Hepatic stellate cell (primary cell): ENCODE measurements around the gene BPI.
"Not testable (repeated sequence)": the region's sequence is repeated elsewhere in the genome, so short reads cannot be mapped to it uniquely, and the experiment has no call there.

Experiments used
- DNase-seq: peaks from one replicate; pipeline ENCODE4 v3.0.0; 2011; ENCODE audit warnings: low spot score

The BPI gene

DNA sequence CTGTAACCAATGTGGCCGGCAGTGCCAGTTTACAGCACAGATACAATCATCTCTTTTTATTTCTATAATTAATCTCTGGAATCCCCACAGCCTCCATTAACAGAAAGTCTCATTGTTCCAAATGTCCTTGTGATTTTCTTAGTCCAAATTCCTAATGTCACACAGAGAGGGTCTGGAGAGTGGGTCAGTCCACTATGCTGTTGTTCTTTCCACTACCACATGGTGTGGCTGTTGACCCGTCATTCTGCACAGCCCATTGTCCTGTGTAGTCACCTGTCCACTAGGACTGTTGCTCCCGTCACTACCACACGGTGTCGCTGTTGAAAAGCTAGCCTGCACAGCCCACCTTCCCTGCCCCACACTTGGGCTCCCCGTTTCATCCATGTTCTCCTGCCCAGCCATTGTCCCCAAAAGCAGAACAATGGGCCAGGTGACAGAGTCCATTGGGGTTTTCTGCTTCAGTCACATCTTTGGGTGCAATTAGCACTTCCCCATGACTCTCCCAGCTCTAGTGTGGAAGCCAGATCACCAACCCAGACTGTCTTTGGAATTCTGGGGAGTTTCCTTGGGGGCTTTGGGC lies 33.7 kb downstream of the BPI start:
- no peak for DNase-seq

DNA sequence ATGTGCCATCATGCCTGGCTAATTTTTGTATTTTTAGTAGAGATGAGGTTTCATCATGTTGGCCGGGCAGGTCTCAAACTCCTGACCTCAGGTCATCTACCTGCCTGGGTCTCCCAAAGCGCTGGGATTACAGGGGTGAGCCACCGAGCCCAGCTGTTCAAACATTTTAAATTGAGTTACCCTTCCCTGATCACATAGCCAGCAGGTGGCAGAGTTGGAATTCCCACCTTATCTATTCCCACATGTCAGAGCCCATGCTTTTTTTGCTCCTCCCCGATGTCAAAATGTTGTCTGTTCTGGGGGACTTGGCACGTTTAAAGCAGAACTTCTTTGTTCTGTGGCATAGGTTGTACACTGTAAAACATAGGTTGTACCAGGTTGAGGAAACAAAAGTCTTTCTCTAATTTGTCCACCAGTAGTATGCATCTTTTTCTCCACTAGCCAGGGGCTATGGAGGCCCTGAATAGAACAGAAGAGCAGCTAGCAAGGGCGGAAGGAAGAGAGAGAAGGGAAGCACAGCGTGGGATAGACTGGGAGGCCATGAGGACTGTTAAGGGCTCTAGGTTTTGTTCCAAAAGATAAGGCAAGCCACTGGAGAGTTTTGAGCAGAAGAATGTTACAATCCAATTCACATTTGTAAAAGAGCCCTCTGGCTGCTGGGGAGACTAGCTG lies 35.0 kb downstream of the BPI start:
- DNase-seq, result no peak

DNA sequence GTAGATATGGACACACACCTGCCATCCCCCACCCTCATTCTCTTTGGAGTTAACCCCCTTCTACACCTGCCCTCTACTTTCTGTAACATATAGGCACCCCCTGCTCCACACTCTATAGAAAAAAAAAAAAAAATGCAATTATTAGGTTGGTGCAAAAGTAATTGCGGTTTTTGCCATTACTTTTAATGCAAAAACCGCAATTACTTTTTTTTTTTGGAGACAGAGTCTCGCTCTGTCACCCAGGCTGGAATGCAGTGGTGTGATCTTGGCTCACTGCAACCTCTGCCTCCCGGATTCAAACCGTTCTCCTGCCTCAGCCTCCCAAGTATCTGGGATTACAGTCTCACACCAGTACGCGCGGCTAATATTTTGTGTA lies 35.6 kb downstream of the BPI start:
- DNase-seq, result not testable (repeated sequence)

DNA sequence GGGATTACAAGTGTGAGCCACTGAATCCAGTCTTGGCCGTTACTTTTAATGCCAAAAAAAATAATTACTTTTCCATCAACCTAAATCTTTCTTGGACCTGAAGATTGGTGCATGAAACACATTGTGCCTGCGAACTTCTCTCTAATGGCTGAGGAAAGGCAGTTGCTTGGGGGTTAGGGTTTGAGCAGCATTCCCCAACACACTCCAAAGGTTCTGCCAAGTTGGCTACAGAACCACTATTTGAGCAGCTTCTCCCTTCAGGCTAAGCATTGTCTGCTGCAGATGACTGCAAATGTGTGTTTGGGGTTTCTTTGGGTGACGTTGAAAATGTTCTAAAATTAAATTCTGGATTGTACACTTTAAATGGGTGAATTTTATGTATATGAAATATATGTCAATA lies 36.0 kb downstream of the BPI start:
- no peak for DNase-seq

DNA sequence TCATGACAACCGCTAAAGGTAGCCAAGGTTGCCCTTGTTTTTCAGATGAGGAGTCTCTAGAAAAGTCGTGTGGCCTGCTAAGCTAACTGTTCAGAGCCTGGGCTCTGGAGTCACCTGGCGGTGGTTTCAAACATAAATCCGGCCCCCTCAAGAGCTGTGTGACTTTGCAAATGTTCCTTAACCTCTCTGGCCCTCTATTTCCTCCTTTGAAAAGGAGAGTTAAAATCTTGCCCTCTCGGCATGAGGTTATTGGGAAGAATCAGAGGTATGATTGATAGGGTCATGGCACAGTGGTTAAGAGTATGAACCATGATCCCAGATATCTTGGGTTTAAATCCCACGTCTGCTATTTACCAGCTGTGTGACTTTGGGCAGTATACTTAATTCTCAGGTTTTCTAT lies 36.7 kb downstream of the BPI start:
- no peak for DNase-seq

DNA sequence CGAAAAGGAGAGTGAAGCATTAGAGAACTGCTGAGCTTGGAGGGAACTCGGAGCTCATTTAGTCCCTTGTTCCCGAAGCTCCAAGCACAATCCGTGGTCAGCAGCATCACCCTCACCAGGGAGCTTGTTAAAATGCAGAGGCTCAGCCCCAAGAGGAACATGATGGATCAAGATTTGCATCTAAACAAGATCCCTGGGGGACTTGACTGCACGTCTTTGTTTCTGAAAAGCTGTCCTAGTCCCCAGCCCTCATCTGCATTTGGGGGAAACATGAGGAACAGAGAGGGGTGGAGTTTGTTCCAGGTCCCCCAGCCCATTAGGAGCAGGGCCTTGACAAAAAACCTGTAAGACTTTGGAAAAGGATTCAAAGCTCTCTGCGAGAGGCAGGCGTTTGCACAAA lies 38.3 kb downstream of the BPI start:
- DNase-seq, result no peak

DNA sequence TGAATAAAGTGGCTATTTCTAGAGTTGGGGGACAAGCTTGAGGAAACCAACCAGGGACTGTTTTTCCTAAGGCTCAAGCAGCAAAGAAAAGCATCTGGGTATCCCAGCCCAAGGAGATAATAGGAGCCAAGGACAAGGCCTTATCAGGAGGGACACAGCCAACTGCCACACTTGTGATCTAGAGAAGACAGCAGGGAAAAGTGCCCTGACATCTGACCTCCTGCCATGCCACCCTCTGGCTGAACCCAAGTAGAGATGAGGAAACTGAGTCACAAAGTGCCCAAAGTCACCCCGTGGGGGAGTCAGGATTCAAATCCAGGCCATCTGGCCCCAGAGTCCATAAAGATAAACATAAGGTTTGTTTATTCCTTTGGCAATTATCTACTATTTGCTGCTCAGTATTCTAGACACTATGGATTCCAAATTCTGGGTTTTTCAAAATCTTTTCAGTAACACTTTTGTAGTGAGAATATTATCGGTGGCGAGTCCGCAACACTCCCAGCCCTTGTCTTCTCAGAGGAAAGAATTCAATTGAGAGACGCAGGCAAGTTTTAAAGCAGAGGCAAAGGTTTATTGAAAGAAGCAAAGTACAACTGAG lies 38.9 kb downstream of the BPI start:
- DNase-seq, result no peak

DNA sequence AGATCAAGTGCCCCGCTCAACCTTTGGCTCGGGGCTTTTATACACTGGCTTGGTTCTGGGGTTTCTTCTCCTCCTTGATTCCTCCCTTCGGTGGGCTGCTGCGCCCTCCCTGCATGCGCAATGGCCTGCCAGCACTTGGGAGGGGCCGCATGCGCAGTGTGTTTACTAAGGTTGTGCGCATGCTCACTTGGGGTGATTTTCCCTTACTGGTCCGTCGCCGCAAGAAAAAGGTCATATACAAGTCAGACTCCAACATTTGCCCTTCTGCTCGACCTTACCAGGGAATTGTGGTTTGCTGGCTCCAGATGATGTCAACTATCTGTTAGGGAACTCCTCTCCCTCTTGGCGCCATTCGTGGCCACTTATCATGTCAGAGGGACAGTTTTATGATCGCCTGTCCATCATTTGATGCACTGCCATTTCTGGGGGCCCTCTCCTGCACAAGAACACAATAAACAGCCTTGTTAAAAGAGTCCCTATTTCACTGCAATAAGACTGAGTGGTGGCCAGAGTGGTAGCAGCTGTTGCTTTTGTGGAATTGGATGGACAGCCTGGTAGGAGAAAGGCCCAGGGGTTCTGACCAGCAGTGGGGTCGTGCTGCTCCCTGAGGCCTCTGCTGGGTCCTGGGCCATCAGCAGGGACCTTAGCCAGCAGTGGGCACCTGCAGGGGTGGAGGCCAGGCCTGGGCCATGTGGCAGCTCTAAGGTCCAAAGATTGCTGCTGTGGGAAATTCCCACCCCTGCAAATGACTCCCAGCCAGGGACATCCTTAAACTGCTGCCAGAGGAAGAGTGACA lies 39.6 kb downstream of the BPI start:
- no peak for DNase-seq

DNA sequence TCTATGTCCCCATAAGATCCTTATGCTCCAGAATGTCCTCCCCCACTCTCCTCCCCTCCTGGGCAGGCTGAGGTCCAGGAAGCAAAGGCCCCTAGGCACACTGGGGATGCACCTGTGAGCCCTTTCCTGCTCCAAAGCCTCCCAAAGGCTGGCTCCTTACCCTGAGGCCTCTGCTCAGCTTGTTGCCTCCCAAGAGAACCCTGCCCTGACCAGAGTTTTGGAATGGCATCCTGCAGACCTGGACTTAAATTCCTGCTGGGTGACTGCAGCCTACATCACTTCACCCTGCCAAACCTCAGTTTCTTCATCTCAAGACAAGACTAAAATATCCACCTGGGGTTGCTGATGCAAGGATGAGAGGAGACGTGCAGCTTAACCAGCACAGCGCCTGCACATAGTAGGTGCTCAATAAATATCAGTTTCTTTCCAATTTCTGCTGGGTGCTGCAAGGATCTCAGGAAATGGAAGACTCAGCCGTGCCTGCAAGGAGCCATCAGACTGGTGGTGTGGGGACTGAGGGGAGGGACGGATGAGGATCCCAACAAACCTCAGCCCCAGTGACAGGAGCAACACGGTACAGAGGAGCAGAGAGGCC lies 40.2 kb downstream of the BPI start:
- DNase-seq, result no peak

DNA sequence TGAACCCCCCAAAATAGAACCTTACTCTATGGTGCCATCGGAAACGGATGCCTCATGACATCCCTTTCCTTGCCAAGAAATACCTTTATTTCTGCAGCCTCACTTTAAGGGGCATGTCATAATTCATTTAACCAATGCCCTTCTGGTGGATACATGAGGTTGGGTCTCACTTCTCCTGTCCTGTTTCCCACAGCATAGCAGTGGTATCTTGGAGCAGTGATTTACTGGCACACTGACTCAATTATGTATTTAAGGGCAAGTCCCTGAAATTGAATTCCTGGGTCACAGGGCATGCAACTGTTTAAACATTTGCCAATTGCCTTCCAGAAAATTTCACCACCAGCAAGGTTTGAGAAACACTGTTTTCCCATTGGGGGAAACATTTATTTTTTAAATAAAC lies 41.7 kb downstream of the BPI start:
- no peak for DNase-seq

DNA sequence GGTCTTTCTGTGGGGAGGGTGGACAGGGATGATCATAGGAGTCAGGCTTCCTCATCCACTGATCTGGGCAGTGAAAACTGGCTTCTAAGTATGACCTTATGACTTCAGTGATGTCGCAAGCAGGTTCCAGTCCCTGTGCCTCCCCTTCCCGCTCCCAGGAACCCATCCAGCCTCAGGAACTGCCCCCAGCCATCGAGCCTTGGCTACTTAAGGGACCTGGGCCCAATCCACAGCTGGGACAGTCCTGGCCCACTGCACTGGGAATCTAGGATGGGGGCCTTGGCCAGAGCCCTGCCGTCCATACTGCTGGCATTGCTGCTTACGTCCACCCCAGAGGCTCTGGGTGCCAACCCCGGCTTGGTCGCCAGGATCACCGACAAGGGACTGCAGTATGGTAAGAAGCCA lies 42.3 kb downstream of the BPI start, which contains the start of gene LBP:
LBP (plus strand) TSS at position 236 of the 405 bp plus-strand sequence; CDS start at position 271, 35 bp downstream.
- no peak for DNase-seq

DNA sequence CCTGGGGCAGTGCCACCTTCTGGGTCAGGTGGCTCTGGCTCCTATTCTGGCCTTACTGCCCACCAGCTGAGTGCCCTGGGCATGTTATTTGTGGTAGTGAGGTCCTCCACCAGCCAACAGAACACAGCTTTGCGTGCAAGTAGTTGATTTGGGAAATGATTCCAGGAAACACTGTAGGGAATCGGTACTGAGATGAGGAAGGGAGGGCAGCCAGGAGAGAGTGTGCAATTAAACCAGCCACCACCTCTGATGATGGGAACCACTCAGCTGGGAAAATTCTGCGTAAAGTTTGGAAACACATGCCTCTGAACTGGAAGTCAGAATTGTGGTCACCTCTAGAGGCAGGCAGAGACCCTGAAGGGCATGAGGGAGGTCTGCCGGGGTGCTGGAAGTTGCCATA lies 42.8 kb downstream of the BPI start:
- DNase-seq, result no peak

DNA sequence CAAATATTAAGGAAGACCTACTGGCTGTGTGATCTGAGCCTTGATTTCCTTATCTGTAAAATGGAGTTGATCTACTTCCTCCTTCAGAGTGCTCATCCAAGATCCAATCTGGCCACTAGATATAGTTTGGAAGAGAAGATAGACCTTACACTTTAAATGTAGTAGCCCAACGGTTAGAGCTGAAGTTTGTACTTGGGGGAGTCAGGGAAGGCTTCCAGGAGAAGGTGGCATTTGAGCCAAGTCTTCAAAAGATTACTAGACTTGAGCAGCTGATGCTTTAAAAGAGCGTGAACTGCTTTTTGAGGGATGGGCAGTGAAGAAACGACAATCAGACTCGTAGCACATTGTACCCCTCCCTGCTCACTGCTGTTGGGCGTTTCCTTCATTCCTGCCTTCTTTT lies 45.9 kb downstream of the BPI start:
- DNase-seq, result no peak

DNA sequence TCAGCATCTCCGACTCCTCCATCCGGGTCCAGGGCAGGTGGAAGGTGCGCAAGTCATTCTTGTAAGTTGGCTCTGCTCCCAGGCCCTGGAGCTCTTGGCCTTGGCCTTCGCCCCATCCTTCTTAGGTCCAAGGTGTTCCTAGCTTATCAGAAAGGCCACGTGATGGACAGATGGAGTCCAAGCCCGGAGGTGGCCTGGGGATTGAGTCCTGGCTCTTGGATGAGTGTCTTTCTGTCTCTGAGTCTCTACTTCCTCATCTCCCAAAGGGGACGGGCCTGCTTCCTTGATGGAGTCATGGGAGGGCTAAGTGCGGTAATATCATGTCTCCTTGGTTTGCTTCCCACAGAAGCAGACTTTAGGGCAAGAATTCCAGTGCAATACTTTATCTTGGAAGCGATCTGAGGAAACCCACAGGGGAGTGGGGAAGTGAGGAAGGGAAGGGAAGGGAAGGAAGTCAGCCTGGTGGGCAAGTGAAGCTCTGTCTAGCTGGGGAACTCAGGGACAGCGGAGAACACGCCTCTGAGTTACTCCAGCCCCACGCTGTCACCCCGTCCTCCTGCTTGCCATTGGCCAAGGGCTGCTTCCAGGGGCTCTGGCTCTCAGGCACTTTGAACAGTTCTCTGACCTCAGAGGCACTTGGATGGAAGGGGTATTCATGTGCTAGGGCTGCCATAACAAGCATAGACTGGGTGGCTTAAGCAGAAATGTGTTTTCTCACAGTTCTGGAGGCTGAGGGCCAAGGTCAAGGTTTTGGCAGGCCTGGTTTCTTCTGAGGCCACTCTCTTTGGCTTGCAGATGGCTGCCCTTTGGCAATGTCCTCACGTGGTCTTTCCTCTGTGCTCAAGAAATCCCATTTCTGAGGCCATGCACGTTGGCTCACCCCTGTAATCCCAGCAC lies 47.2 kb downstream of the BPI start:
- DNase-seq, result no peak

DNA sequence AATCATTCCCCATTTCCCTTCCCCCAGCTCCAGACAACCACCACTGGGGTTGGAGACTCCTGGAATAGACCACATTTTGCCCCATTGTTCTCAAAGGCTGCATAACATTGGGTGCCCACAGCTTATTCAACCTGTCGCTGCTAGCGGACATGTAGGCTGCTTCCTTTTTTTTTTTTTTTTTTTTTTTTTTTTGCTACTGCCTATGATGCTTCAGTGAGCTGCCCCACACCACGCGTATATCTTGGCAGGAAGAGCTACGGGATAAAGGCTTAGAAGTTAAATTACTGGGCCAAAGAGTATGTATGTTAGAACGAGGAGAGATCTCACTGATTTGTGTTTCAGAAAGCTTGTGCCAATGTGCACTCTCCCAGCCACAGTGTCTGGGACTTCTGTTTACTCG lies 49.4 kb downstream of the BPI start:
- DNase-seq, result no peak

DNA sequence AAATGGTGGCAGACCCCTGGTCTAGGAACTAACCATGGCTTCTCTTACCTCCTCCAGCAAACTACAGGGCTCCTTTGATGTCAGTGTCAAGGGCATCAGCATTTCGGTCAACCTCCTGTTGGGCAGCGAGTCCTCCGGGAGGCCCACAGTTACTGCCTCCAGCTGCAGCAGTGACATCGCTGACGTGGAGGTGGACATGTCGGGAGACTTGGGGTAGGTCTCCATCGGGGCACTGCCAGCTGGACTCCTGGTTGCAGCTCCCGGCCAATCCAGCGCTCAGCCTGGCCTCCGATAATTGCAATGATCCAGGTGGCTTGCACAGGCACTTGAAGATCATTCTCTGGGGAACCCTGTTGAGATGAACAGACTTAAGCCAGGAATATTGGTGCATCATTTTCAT lies 50.3 kb downstream of the BPI start:
- DNase-seq, result no peak

DNA sequence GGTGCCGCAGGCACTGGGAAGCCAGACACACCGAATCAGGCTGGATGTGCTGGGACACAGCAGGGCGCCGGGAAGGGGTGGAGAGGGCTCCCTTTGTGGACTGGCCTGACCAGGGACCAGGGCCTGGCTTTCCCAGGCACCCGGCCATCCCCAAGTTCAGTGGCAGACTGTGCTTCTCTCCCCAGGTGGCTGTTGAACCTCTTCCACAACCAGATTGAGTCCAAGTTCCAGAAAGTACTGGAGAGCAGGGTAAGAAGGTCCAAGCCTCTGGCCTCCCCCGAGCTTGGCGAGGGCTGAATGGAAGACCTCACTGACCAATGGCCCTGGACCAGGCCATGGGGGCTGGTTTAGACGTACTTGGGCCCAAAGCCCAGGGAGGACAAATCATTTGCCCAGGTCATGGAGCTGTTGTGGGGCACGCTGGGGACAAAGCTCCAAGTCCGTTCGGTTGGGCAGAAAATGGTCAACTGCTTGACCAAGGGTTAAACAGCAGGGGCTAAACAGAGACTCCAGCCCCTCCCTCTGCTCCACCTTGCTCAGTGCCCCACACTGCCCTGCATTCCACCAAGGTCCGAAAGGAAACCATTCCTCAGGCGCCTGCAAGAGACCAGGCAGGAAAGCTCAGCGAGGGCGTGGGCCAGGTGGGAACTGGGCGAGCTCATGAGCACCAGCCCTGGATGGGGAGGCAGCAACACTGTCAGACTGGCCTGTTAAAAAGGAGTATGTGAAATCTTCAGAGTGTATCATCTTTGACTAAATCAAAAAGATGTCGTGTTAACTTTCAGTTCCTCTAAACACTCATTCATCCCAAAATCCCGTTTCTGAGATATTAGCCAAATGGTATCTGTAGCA lies 51.4 kb downstream of the BPI start:
- no peak for DNase-seq

DNA sequence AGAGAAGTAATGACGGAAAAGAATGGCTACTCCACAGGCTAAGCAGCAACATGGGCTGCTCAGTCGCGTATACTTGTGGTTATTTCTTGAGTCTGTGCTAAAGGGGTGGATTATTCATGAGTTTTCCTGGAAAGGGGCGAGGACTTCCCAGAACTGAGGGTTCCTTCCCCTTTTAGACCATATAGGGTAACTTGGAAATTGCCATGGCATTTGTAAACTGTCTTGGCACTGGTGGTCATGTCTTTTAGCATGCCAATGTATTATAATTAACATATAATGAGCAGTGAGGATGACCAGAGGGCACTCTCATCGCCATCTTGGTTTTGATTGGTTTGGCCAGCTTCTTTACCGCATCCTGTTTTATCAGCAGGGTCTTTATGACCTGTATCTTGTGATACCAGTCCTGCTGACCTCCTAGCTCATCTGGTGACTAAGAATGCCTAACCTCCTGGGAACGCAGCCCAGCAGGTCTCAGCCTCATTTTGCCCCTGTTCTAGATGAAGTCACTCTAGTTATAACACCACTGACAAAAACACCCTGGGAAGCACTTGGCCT lies 53.8 kb downstream of the BPI start:
- DNase-seq, result no peak

DNA sequence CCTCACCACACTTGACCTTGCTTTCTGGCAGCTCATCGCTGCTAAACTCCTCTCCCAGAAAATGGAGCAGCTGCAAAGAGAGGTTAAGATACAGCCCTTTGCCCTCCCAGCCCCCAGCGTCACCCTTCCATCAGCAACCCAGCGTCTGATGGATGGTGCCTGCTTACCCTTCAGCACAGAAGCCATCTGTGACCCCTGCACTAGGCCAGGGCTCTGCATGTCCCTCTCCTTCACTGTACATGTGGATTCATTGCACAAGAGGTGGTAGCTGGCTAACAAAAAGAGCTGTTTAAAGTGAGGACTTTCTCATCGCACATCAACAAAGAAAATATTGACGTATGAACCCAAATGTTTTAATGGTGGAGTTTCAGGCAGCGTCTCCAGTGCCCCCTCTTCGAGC lies 54.6 kb downstream of the BPI start:
- DNase-seq, result no peak

DNA sequence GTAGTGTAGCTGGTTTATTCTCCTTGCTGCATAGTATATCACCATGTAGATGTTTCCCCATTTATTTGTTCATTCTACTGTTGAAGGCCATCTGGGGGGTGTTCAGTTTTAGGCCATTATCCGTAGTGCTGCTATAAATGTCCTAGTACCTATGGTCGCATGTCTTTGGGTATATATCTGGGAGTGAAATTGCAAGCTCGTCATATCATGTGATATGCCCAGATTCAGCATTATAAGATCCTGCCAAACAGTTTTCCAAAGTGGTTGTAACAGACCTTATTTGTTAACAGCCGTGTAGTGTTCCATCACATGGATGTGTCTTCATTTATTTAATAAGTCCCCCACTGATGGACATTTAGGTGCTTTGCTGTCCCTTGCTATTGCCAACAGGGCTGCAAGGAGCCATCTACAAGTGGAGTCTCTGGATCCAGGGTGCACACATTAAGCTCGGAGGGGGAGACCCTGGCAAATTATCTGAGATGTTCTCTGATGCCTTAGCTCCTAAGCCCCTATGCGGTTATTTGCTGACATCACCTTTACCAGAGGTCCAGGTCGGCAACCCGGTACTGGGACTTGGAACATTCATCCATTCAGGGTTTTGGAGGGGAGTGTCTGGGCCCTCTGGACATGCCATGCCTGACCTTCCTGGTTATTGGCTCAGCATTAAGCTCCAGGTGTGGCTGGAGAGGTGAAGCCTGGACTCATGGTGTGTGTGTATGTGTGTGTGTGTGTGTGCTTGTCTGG lies 59.2 kb downstream of the BPI start:
- DNase-seq, result no peak
